HepG2 (cell line): ENCODE data around the gene NEDD4L. TPM values are rescaled to one million over a fixed set of nuclear protein-coding genes. Genes with fewer than 3 reads are reported as not detected.

Source experiments
- ATAC-seq: fragments of 200-7000 bp; cut with Tn5 transposase; 3 replicates; pipeline ENCODE4 v1.9.1; 2020; ENCODE audit warnings: mild to moderate bottlenecking, moderate library complexity
- BruUV-seq: library from RNA; stranded (reverse); fragments of 400-500 nt; replicated peaks from 2 replicates; lab custom pipeline; 2021; lab: Mats Ljungman, UMichigan
- CTCF ChIA-PET: fragments of 300-600 bp; formaldehyde crosslinking; extraction: SDS; loops from one replicate; lab custom pipeline; 2021; ENCODE audit warnings: low total read pairs, inconsistent platforms, low intra/inter-chr PET ratio; lab: Yijun Ruan, JAX
- POLR2A ChIA-PET: fragments of 350-600 bp; sonication (Branson Sonifier 250); formaldehyde crosslinking; loops from one replicate; lab custom pipeline; 2020; ENCODE audit warnings: antibody characterized with exemption, inconsistent platforms; lab: Yijun Ruan, JAX
- DNase-seq: peaks from one replicate; pipeline ENCODE4 v3.0.0-alpha.2; 2015; ENCODE audit warnings: low spot score
- FAIRE-seq: peaks from 3 replicates; lab custom pipeline; 2011; peaks lifted over from hg19 to GRCh38; lab: Jason Lieb, UNC
- H2AFZ ChIP-seq: one replicate; pipeline ENCODE4 v1.6.1; 2011; ENCODE audit warnings: low read length, inconsistent platforms
- H3K27ac ChIP-seq: fragments of 300-600 bp; 3 replicates; pipeline ENCODE4 v1.8.0; 2011; ENCODE audit warnings: mixed run types, mild to moderate bottlenecking, mixed read lengths, low read length, inconsistent platforms; ENCODE audit not compliant: insufficient read depth; ENCODE audit errors: extremely low read length
- H3K27me3 ChIP-seq, 2 experiments: fragments of 200-600 bp in 1 of 2; 2 replicates in 1 of 2; 3 replicates in 1 of 2; pipeline versions ENCODE4 v1.6.0 to v1.8.0; 2011; ENCODE audit warnings: low read length in 2 of 2, mild to moderate bottlenecking in 2 of 2, moderate library complexity in 2 of 2, inconsistent platforms in 1 of 2; ENCODE audit not compliant: insufficient read depth in 2 of 2, control insufficient read depth in 1 of 2
- H3K36me3 ChIP-seq, 2 experiments: fragments of 200-600 bp in 1 of 2; replicated peaks in 1 of 2; 2 replicates in 1 of 2; 3 replicates in 1 of 2; pipeline versions ENCODE4 v1.5.1 to v1.8.0; 2011; ENCODE audit warnings: low read length in 2 of 2, inconsistent platforms in 1 of 2; ENCODE audit not compliant: insufficient read depth in 2 of 2, control insufficient read depth in 1 of 2
- H3K4me1 ChIP-seq: 2 replicates; pipeline ENCODE4 v1.5.1; 2012; ENCODE audit warnings: low read length, inconsistent platforms; ENCODE audit not compliant: insufficient read depth
- H3K4me2 ChIP-seq: 2 replicates; pipeline ENCODE4 v1.6.0; 2011; ENCODE audit warnings: low read depth, low read length, inconsistent platforms
- H3K4me3 ChIP-seq, 3 experiments: fragments of 200-600 bp in 1 of 3; sonication (generic), shearing (Covaris generic) in 1 of 3; replicated peaks in 1 of 3; 2 replicates each; pipeline ENCODE4 v1.5.1; 2011 to 2016; ENCODE audit warnings: low read length in 3 of 3, inconsistent platforms in 2 of 3, low read depth in 2 of 3, mild to moderate bottlenecking in 2 of 3, control low read depth in 1 of 3, mixed read lengths in 1 of 3; ENCODE audit not compliant: insufficient read depth in 1 of 3
- H3K79me2 ChIP-seq: one replicate; pipeline ENCODE4 v1.6.1; 2011; ENCODE audit warnings: low read length, inconsistent platforms; ENCODE audit not compliant: insufficient read depth
- H3K9ac ChIP-seq: 2 replicates; pipeline ENCODE4 v1.6.0; 2011; ENCODE audit warnings: mild to moderate bottlenecking, low read depth, low read length, inconsistent platforms; ENCODE audit not compliant: insufficient read depth
- H3K9me3 ChIP-seq: 2 replicates; pipeline ENCODE4 v1.5.1; 2012; ENCODE audit warnings: mild to moderate bottlenecking, low read length
- H4K20me1 ChIP-seq: 2 replicates; pipeline ENCODE4 v1.6.0; 2011; ENCODE audit warnings: inconsistent platforms, mild to moderate bottlenecking, low read length, moderate library complexity; ENCODE audit not compliant: insufficient read depth
- PRMT3 ChIP-seq: sonication (generic); formaldehyde crosslinking; IDR thresholded peaks from 2 replicates; pipeline ENCODE4 v1.8.1; 2022; ENCODE audit warnings: low read depth, mild to moderate bottlenecking, moderate library complexity, missing genetic modification reagents, borderline replicate concordance
- SRSF9 ChIP-seq: fragments of 200-400 bp; formaldehyde crosslinking; IDR thresholded peaks from 2 replicates; pipeline ENCODE4 v1.6.1; 2018; ENCODE audit warnings: borderline replicate concordance, mild to moderate bottlenecking, low read depth, low read length; ENCODE audit not compliant: insufficient read depth, poor library complexity, severe bottlenecking
- XBP1 ChIP-seq: sonication (generic); formaldehyde crosslinking; IDR thresholded peaks from 2 replicates; pipeline ENCODE4 v1.5.0; 2020; ENCODE audit warnings: missing genetic modification reagents
- ZNF629 ChIP-seq: sonication (generic); formaldehyde crosslinking; conservative IDR thresholded peaks from 2 replicates; pipeline ENCODE4 v1.5.0; 2020; ENCODE audit warnings: missing genetic modification reagents
- ZNF792 ChIP-seq: IDR thresholded peaks from 2 replicates; pipeline ENCODE4 v1.6.1; 2016
- ZNF839 ChIP-seq: sonication (generic); formaldehyde crosslinking; IDR thresholded peaks from 2 replicates; pipeline ENCODE4 v1.4.0; 2020; ENCODE audit warnings: missing genetic modification reagents, mild to moderate bottlenecking, borderline replicate concordance
- WGBS: methylation state at CpG from one replicate; pipeline ENCODE4 v1.1.6; 2017; ENCODE audit warnings: low lambda C conversion rate; 5-methylcytosine and 5-hydroxymethylcytosine counted together
- in situ Hi-C: cut with HindIII; loops from 2 replicates; pipeline ENCODE4 v1.10.0; 2017; ENCODE audit warnings: low pct_unique_long_range_greater_than_20kb; ENCODE audit not compliant: extremely low pct_ligation_motif_present
- intact Hi-C: fragments of 100-400 bp; cut with micrococcal nuclease; formaldehyde crosslinking; loops from one replicate; pipeline ENCODE4 v1.10.0; 2022; ENCODE audit not compliant: unreplicated experiment
- polyA plus RNA-seq, 8 experiments: library from polyadenylated mRNA; depleted of rRNA in 3 of 8; stranded (reverse) in 7 of 8; unstranded in 1 of 8; fragments of >200 nt; fragmentation: Illumina TruSeq in 4 of 8; extraction: Trizol in 4 of 8; gene quantifications; 2 replicates each; pipeline versions ENCODE4 v1.2.1 to v1.2.3, GENCODE V29; 2011 to 2016; ENCODE audit warnings: low read depth in 4 of 8, missing spikeins in 1 of 8, mixed read lengths in 1 of 8; ENCODE audit not compliant: insufficient read depth in 1 of 8
- total RNA-seq, 5 experiments: library from RNA; depleted of rRNA; stranded (reverse); fragments of >200 nt; fragmentation: Illumina TruSeq; extraction: Trizol; gene quantifications; 2 replicates each; pipeline ENCODE4 v1.2.3, GENCODE V29; 2016; ENCODE audit warnings: low read depth in 1 of 5
- TF ChIP-seq, protein P1 (sequence below): sonication (generic); formaldehyde crosslinking; IDR thresholded peaks from 2 replicates; pipeline ENCODE4 v1.4.0; 2020; ENCODE audit warnings: missing genetic modification reagents

NEDD4L gene
- total and polyA plus RNA-seq, 2 of the 13 experiments (the other 11 are each of a cell fraction or from before 2014, with no cell fraction given) = 168 to 390 TPM

DNA sequence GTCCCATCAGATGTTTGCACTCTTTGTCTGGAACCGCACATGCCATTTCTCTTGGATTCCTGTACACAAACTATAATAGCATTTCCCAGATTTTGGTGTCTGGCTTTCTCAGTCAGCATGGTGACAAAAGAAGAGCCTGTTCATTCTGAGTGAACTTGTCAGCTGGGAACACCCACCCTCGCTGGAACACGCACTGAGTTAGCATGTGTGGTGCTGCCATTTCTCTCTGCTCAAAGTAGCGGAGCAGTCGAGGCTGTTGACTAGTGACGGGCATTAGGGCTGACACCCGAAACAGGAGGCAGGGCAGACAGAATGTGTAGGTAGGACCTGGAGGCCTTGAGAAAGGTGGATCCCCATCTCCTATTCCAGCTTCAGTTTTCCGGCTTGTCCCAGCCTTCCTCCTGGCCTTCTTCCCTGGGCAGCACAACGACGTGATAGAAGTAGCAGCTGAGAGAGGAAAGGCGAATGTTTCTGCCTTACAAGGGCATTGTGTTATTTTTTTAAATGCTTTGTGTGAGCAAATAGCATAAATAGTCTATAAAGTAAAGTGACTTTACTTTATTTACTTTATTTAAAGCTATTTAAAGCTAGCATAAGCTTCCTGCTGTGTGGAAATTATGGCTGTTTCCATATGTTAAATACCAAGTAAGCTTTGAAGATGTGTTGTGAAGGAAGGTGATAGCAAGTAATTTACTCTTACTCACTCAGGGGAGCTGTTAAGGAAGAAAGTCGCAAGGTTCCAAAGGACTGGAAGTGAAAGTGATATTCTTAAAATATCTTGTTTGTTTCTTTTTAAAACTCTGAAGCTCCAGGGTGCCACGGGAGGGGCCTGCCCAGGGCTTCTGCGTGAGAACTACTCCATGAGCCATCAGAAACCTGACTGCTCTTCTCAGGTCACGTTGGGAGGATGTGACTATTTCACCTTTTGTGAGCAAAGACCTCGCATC is 272.6 kb downstream of the NEDD4L start:
- TF ChIP-seq XBP1 (no peak), ZNF792 (no peak), SRSF9 (no peak)
- ChIA-PET POLR2A (interaction anchor here (1.7 to 2.0 kb wide), 2 partner anchors 82 to 95 kb away, joined by 5 to 8 read pairs; no protein-coding TSS in a partner anchor), CTCF (no interaction called here)
- FAIRE-seq (no peak), DNase-seq (no peak), ATAC-seq (no peak)
- H3K4me1 ChIP-seq = peaks cover 81% of the 10 kb centered on the region
- peak overlapping the region; percentile 79 for H3K27ac ChIP-seq
- in situ Hi-C loops (no loop called here), intact Hi-C loops (loop anchor here (10.0 kb wide), 1 partner anchor 432 kb away; no protein-coding TSS in a partner anchor)
- BruUV-seq = no TSS peak
- H4K20me1 ChIP-seq = no peaks in the 10 kb centered on the region
- H3K36me3 ChIP-seq = peaks cover 6 to 28% of the 10 kb centered on the region in 2 experiments; a peak in 4 of 5 replicates
- no peaks in the 10 kb centered on the region for H3K9me3 ChIP-seq
- no peak overlapping the region for H3K4me3 ChIP-seq
- H3K9ac ChIP-seq = peak overlapping the region; percentile 36; the same call in 1 of the 2 replicates
- H3K4me2 ChIP-seq = no peak overlapping the region; the same call in 1 of the 2 replicates
- peaks cover 34% of the 10 kb centered on the region for H3K79me2 ChIP-seq
- H3K27me3 ChIP-seq = no peaks in the 10 kb centered on the region; a peak in 1 of 5 replicates
- 96% methylated on average over 8 of the region's 16 CpGs for WGBS
- H2AFZ ChIP-seq = no peak overlapping the region

DNA sequence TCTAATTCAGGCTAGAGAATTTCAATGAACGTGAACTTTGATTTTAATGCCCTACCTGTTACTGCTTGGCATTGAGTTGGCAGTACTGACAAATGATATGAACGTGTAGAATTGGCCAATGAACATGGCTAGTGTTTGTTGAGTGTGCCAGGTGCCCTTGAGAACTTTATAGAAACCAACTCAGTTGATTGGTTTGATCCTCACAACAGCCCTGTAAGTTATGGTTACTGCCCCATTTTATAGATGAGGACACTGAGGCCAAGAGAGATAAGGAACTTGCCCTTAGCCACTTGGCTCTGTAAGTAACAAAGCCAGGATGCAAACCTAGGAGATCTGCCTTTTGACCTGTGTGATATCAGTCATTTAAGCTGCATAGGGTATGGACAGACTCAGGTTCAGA is 275.7 kb downstream of the NEDD4L start:
- ChIA-PET POLR2A (no interaction called here), CTCF (no interaction called here)
- Histone ChIP-seq H2AFZ (no peak overlapping the region), H3K4me2 (no peak overlapping the region), H4K20me1 (no peaks in the 10 kb centered on the region), H3K36me3 (peaks cover 9 to 41% of the 10 kb centered on the region in 2 experiments; a peak in 4 of 5 replicates), H3K27ac (no peak overlapping the region), H3K4me1 (peaks cover 50% of the 10 kb centered on the region), H3K4me3 (no peak overlapping the region), H3K9ac (no peak overlapping the region), H3K9me3 (no peaks in the 10 kb centered on the region), H3K27me3 (no peaks in the 10 kb centered on the region), H3K79me2 (peaks cover 20% of the 10 kb centered on the region)
- WGBS = no CpG with 5 or more reads among the region's 2 CpGs
- FAIRE-seq = no peak
- no peak for DNase-seq
- no peak for ATAC-seq
- BruUV-seq = no TSS peak
- intact Hi-C loops = loop anchor here (10.0 kb wide), 1 partner anchor 435 kb away; no protein-coding TSS in a partner anchor
- TF ChIP-seq ZNF629 (CRISPR knock-in tag) = peak; percentile 76
- TF ChIP-seq, protein P1, sequence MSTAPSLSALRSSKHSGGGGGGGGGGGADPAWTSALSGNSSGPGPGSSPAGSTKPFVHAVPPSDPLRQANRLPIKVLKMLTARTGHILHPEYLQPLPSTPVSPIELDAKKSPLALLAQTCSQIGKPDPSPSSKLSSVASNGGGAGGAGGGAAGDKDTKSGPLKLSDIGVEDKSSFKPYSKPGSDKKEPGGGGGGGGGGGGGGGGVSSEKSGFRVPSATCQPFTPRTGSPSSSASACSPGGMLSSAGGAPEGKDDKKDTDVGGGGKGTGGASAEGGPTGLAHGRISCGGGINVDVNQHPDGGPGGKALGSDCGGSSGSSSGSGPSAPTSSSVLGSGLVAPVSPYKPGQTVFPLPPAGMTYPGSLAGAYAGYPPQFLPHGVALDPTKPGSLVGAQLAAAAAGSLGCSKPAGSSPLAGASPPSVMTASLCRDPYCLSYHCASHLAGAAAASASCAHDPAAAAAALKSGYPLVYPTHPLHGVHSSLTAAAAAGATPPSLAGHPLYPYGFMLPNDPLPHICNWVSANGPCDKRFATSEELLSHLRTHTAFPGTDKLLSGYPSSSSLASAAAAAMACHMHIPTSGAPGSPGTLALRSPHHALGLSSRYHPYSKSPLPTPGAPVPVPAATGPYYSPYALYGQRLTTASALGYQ (CRISPR knock-in tag) = no peak
- no peak for TF ChIP-seq ZNF839 (CRISPR knock-in tag)
- TF ChIP-seq PRMT3 (CRISPR knock-in tag) = no peak
- in situ Hi-C loops = no loop called here
